Lower lobe of right lung (tissue), 2 donors: ENCODE measurements around the gene B4GALT3. TPM values are rescaled to one million over a fixed set of nuclear protein-coding genes. Genes with fewer than 3 reads are reported as not detected.

Experiments used
- ATAC-seq, 2 donors: fragments of 200-7000 bp; cut with Tn5 transposase; one replicate each; pipeline ENCODE4 v1.9.1; 2020 to 2022; ENCODE audit warnings: mild to moderate bottlenecking in 2 of 2, moderate library complexity in 2 of 2
- DNase-seq: peaks from one replicate; pipeline ENCODE4 v3.0.0-alpha.2; 2020
- H3K27ac ChIP-seq: fragments of 200-600 bp; one replicate; pipeline ENCODE4 v1.8.0; 2022
- H3K27me3 ChIP-seq: fragments of 200-600 bp; one replicate; pipeline ENCODE4 v1.8.0; 2022; ENCODE audit warnings: low read depth
- H3K36me3 ChIP-seq: fragments of 200-600 bp; one replicate; pipeline ENCODE4 v1.8.0; 2022; ENCODE audit warnings: mild to moderate bottlenecking
- H3K4me1 ChIP-seq: fragments of 200-600 bp; one replicate; pipeline ENCODE4 v1.8.0; 2022
- H3K4me3 ChIP-seq: fragments of 200-600 bp; one replicate; pipeline ENCODE4 v1.8.0; 2022; ENCODE audit warnings: mild to moderate bottlenecking
- H3K9me3 ChIP-seq: fragments of 200-600 bp; one replicate; pipeline ENCODE4 v1.8.0; 2022
- intact Hi-C: fragments of 100-400 bp; cut with DNase I; formaldehyde crosslinking; loops from one replicate; pipeline ENCODE4 v1.11.0; 2022
- total RNA-seq: library from RNA; stranded (reverse); fragmentation: NEBNext Ultra II Directional; extraction: Animal tissue kit (Norgen Biotek cat#: 25700); gene quantifications from one replicate; pipeline ENCODE4 v1.2.1, GENCODE V29; 2021
- TF ChIP-seq, protein P1 (sequence below): fragments of 200-600 bp; IDR thresholded peaks from one replicate; pipeline ENCODE4 v1.8.0; 2022; ENCODE audit warnings: antibody characterized with exemption, mild to moderate bottlenecking
- donor health status: DM: no; HTN: yes; CAD: no; lungs with severe emphysema.

Gene B4GALT3
- total RNA-seq, 1 donor from 2014 or later: 29.6 TPM

DNA sequence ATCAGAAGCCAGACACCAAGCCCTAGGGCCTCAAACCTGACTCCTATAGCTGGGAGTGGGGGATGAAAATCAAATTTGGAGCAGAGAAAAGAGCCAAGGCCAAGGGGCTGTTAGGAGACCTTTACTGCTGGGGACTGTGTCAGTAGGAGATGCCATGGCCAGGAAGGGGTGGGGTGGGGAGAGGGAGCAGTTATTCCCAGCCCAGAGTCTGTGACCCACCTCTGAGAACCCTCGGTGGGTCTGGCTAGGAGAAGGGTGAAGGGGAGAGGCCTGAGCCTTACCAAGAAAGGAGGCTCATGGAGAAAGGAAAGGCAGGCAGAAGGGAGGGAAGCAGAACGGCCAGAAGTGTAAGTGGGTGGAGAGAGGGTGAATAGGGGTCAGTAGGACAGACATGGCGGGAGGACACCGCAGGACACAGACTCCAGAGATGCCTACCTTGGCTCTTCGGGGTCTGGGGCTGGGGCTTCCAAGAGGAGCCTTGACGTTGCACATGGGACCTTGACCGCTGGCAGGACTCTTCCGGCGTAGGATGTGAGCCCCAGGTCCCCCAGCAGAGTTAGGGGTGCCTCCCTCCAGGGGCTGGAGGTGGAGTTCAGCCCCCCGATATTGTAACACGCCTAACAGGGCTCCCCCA is 20.4 kb upstream of the B4GALT3 start:
- intact Hi-C loops: no loop called here
- Histone ChIP-seq H3K4me1 (peaks cover 87% of the 10 kb centered on the region), H3K9me3 (no peaks in the 10 kb centered on the region), H3K4me3 (peak overlapping the region; percentile 40), H3K27me3 (no peaks in the 10 kb centered on the region), H3K27ac (peak overlapping the region; percentile 93), H3K36me3 (no peaks in the 10 kb centered on the region)
- TF ChIP-seq, protein P1, sequence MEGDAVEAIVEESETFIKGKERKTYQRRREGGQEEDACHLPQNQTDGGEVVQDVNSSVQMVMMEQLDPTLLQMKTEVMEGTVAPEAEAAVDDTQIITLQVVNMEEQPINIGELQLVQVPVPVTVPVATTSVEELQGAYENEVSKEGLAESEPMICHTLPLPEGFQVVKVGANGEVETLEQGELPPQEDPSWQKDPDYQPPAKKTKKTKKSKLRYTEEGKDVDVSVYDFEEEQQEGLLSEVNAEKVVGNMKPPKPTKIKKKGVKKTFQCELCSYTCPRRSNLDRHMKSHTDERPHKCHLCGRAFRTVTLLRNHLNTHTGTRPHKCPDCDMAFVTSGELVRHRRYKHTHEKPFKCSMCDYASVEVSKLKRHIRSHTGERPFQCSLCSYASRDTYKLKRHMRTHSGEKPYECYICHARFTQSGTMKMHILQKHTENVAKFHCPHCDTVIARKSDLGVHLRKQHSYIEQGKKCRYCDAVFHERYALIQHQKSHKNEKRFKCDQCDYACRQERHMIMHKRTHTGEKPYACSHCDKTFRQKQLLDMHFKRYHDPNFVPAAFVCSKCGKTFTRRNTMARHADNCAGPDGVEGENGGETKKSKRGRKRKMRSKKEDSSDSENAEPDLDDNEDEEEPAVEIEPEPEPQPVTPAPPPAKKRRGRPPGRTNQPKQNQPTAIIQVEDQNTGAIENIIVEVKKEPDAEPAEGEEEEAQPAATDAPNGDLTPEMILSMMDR: no peak
- no peak for DNase-seq
- ATAC-seq: no peak

DNA sequence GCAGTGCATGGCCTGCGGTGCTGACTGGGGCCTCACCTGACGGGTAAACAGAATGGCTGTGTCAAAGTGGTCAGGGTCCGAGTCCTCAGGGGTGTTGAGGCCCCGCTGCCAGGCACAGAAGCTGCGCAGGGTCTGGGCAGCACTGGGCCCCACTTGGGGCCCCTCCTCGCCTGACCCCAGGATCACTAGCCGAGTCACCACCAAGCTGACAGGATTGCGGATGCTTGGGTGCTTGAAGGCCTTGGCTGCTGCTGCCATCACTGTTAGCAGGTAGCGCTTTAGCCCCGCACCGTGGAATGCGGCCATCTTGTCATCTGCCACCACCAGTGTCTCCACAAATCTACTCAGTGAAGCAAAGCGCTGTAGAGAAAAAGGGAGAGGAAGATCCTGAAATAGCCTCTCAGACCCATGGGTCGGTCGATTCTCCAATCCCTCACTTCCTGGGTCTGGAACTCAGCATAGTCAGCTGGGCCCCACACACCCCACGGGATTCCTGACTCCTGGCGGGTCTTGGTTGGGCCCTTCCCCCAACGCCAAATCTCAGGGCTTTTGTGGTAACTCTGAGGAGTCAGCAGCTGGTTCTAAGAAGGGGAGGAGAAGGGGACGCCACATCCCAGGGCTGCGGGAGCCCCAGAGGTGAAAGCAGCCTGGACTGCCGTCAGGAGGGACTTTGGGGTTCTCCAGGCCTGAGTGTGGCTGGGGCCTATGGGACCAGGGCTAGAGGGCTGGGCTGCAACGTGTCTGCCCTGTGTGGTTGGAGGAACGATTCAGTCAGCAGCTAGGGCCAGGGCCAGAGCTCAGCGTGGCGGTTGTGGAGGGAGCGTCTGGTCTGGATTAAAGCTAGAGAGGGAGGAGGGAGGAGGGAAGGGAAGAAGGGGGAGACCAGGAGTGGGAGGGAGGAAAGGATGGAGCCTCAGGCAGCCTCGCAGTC is 19.5 kb upstream of the B4GALT3 start:
- intact Hi-C loops: no loop called here
- peaks cover 2% of the 10 kb centered on the region for H3K36me3 ChIP-seq
- ATAC-seq: no peak
- H3K4me1 ChIP-seq: peaks cover 90% of the 10 kb centered on the region
- no peaks in the 10 kb centered on the region for H3K27me3 ChIP-seq
- H3K27ac ChIP-seq: peak overlapping the region; percentile 53
- TF ChIP-seq, protein P1: no peak
- H3K9me3 ChIP-seq: no peaks in the 10 kb centered on the region
- DNase-seq: no peak
- H3K4me3 ChIP-seq: peak overlapping the region; percentile 40

DNA sequence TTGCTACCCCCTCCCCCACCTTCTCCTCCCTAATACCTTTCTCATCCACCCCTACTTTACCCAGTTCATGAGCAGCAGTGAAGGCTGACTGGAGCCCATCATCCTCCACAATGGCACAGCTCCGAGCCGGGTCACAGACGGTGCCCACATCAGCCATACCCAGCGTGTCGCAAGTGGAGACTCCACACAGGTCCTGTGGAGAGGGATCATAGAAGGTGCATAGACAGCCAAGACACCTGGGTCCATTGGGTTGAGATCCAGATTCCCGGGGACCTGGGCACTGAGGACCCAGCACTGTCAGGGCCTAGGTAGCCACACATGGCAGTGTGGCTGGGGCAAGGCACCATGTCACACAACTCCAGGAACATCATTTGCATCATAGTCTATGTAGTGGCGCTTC is 18.8 kb upstream of the B4GALT3 start:
- peaks cover 83% of the 10 kb centered on the region for H3K4me1 ChIP-seq
- H3K27me3 ChIP-seq: no peaks in the 10 kb centered on the region
- TF ChIP-seq, protein P1: no peak
- H3K27ac ChIP-seq: no peak overlapping the region
- peak overlapping the region; percentile 40 for H3K4me3 ChIP-seq
- intact Hi-C loops: no loop called here
- no peaks in the 10 kb centered on the region for H3K9me3 ChIP-seq
- no peak for DNase-seq
- peaks cover 7% of the 10 kb centered on the region for H3K36me3 ChIP-seq
- no peak for ATAC-seq

- intact Hi-C loops: no loop called here
- DNase-seq: no peak
- no peak for ATAC-seq
- no peaks in the 10 kb centered on the region for H3K27me3 ChIP-seq
- H3K4me3 ChIP-seq: no peak overlapping the region
- H3K36me3 ChIP-seq: peaks cover 7% of the 10 kb centered on the region
- H3K27ac ChIP-seq: no peak overlapping the region
- TF ChIP-seq, protein P1: no peak
- peaks cover 74% of the 10 kb centered on the region for H3K4me1 ChIP-seq
- no peaks in the 10 kb centered on the region for H3K9me3 ChIP-seq
Measured at GRCh38 chr1:161195171-161195570, 17.9 kb upstream of the B4GALT3 start.

DNA sequence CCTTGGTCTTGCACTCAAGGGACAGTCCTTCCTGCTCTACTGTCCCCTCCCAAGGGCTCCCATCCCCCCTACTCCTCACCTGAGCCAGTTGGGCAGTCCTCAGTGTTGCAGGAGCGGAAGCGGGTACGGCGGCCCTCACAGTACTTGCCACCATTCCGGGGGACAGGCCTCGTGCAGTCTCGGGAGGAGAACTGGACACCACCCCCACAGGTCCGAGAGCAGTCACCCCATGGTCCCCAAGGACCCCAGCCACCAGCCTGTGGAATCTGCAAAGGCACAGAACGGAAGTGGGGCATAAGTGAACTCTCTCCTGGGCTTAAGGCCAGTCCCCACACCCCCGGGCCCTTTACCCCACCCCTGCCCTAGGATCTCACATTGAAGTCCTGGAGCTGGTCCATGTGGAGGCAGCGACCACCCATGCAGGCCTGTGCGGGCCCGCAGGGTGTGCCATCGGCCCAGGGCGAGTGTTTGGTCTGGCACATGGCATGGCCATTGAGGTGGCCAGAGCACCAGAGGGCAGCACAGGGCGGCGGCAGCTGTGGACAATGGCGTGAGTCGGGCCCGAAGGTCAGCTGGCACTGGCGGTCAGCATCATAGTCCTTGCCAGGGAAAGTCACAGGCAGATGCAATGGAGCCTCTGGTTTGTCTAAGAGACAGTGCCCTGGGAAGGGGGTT is 16.4 kb upstream of the B4GALT3 start:
- Histone ChIP-seq H3K36me3 (peaks cover 7% of the 10 kb centered on the region), H3K4me1 (peaks cover 59% of the 10 kb centered on the region), H3K9me3 (no peaks in the 10 kb centered on the region), H3K4me3 (no peak overlapping the region), H3K27ac (no peak overlapping the region), H3K27me3 (no peaks in the 10 kb centered on the region)
- DNase-seq: no peak
- intact Hi-C loops: no loop called here
- peak in 1 of 2 donors; percentile 2 for ATAC-seq
- TF ChIP-seq, protein P1: peak; percentile 12
